Effector memory CD8-positive, alpha-beta T cell (primary cell): ENCODE measurements around the gene C19orf47.

Experiments used
- ATAC-seq: fragments of 150-1000 bp; cut with Tn5 transposase; replicated peaks from 2 replicates; pipeline ENCODE4 v1.10.0; 2021; ENCODE audit warnings: mild to moderate bottlenecking, moderate library complexity
- DNase-seq, 3 experiments: peaks; one replicate each; pipeline ENCODE4 v3.0.0; 2021
- H3K27ac Mint-ChIP-seq, 2 donors: one replicate each; pipeline ENCODE4 v1.8.0; 2022; ENCODE audit warnings: mild to moderate bottlenecking in 2 of 2, mixed read lengths in 2 of 2, moderate library complexity in 2 of 2
- H3K27me3 Mint-ChIP-seq, 2 donors: one replicate each; pipeline ENCODE4 v1.8.0; 2022; ENCODE audit warnings: mixed read lengths in 2 of 2
- H3K36me3 Mint-ChIP-seq: one replicate; pipeline ENCODE4 v1.8.0; 2022; ENCODE audit warnings: mild to moderate bottlenecking, moderate library complexity, mixed read lengths; ENCODE audit not compliant: insufficient read depth
- H3K4me1 Mint-ChIP-seq, 2 donors: one replicate each; pipeline ENCODE4 v1.8.0; 2022; ENCODE audit warnings: low read depth in 2 of 2, mixed read lengths in 2 of 2
- H3K4me3 Mint-ChIP-seq, 2 donors: one replicate each; pipeline ENCODE4 v1.8.0; 2022; ENCODE audit warnings: mild to moderate bottlenecking in 2 of 2, mixed read lengths in 2 of 2, moderate library complexity in 2 of 2
- H3K9me3 Mint-ChIP-seq, 2 donors: one replicate each; pipeline ENCODE4 v1.8.0; 2022; ENCODE audit warnings: mixed read lengths in 2 of 2

The C19orf47 gene

GRCh38 chr19:40284501-40285352 is 63.5 kb downstream of the C19orf47 start, which contains the start of gene AKT2:
AKT2 (minus strand) TSS chr19:40285345; CDS start chr19:40265267, 20,078 bp downstream.
- peak within 1 kb of the TSS; percentile 88 to 89 for H3K4me3 Mint-ChIP-seq
- ATAC-seq (peak; percentile 55), DNase-seq (peak; percentile 70 to 79 (median 73))
- no peaks in the 10 kb centered on the region for H3K27me3 Mint-ChIP-seq
- H3K4me1 Mint-ChIP-seq, result peaks cover 42 to 46% of the 10 kb centered on the region in 2 donors
- H3K27ac Mint-ChIP-seq, result peak within 1 kb of the TSS; percentile 95 to 97
- H3K9me3 Mint-ChIP-seq, result no peaks in the 10 kb centered on the region
- H3K36me3 Mint-ChIP-seq, result peaks cover 36% of the 10 kb centered on the region

GRCh38 chr19:40284251-40284500 is 64.0 kb downstream of the C19orf47 start:
- no peak for DNase-seq
- Mint-ChIP-seq H3K4me1 (peaks cover 43 to 50% of the 10 kb centered on the region in 2 donors), H3K9me3 (no peaks in the 10 kb centered on the region), H3K4me3 (peak overlapping the region; percentile 88 to 89), H3K27ac (peak overlapping the region; percentile 95 to 97), H3K36me3 (peaks cover 36% of the 10 kb centered on the region), H3K27me3 (no peaks in the 10 kb centered on the region)
- ATAC-seq, result no peak

- peaks cover 46 to 50% of the 10 kb centered on the region in 2 donors for H3K4me1 Mint-ChIP-seq
- H3K36me3 Mint-ChIP-seq, result peaks cover 36% of the 10 kb centered on the region
- no peak for DNase-seq
- no peak for ATAC-seq
- H3K4me3 Mint-ChIP-seq, result peak overlapping the region; percentile 88 to 89
- H3K27me3 Mint-ChIP-seq, result no peaks in the 10 kb centered on the region
- no peaks in the 10 kb centered on the region for H3K9me3 Mint-ChIP-seq
- peak overlapping the region; percentile 95 to 97 for H3K27ac Mint-ChIP-seq
Measured at GRCh38 chr19:40283414-40284250, 64.6 kb downstream of the C19orf47 start.

GRCh38 chr19:40282920-40283319 is 65.3 kb downstream of the C19orf47 start:
- Mint-ChIP-seq H3K36me3 (peaks cover 36% of the 10 kb centered on the region), H3K4me3 (peak overlapping the region; percentile 88 to 89), H3K27me3 (no peaks in the 10 kb centered on the region), H3K27ac (peak overlapping the region; percentile 92 to 95), H3K4me1 (peaks cover 52 to 53% of the 10 kb centered on the region in 2 donors), H3K9me3 (no peaks in the 10 kb centered on the region)
- ATAC-seq, result no peak
- DNase-seq, result no peak

GRCh38 chr19:40282209-40282580 is 66.0 kb downstream of the C19orf47 start:
- H3K4me3 Mint-ChIP-seq, result no peak overlapping the region
- no peaks in the 10 kb centered on the region for H3K9me3 Mint-ChIP-seq
- DNase-seq (no peak), ATAC-seq (no peak)
- peak overlapping the region in 1 of 2 donors; percentile 92 for H3K27ac Mint-ChIP-seq
- H3K4me1 Mint-ChIP-seq, result peaks cover 60 to 61% of the 10 kb centered on the region in 2 donors
- no peaks in the 10 kb centered on the region for H3K27me3 Mint-ChIP-seq
- H3K36me3 Mint-ChIP-seq, result peaks cover 35% of the 10 kb centered on the region

GRCh38 chr19:40281381-40282208 is 66.6 kb downstream of the C19orf47 start:
- Mint-ChIP-seq H3K27ac (peak overlapping the region in 1 of 2 donors; percentile 92), H3K4me3 (no peak overlapping the region)

GRCh38 chr19:40280608-40281221 is 67.5 kb downstream of the C19orf47 start:
- DNase-seq (no peak), ATAC-seq (no peak)
- no peaks in the 10 kb centered on the region for H3K9me3 Mint-ChIP-seq
- no peaks in the 10 kb centered on the region for H3K27me3 Mint-ChIP-seq
- peak overlapping the region; percentile 74 to 93 for H3K27ac Mint-ChIP-seq
- H3K4me1 Mint-ChIP-seq, result peaks cover 53 to 62% of the 10 kb centered on the region in 2 donors
- peak overlapping the region; percentile 13 to 79 for H3K4me3 Mint-ChIP-seq
- H3K36me3 Mint-ChIP-seq, result peaks cover 28% of the 10 kb centered on the region

More at GRCh38 chr19:40281381-40282208, 66.6 kb downstream of the C19orf47 start:
- no peak for ATAC-seq
- peaks cover 30% of the 10 kb centered on the region for H3K36me3 Mint-ChIP-seq
- H3K9me3 Mint-ChIP-seq, result no peaks in the 10 kb centered on the region
- H3K4me1 Mint-ChIP-seq, result peaks cover 58 to 62% of the 10 kb centered on the region in 2 donors
- no peak for DNase-seq
- no peaks in the 10 kb centered on the region for H3K27me3 Mint-ChIP-seq

- peak overlapping the region; percentile 74 to 93 for H3K27ac Mint-ChIP-seq
- peak overlapping the region; percentile 21 to 79 for H3K4me3 Mint-ChIP-seq
- H3K4me1 Mint-ChIP-seq, result peaks cover 54 to 64% of the 10 kb centered on the region in 2 donors
- peaks cover 22% of the 10 kb centered on the region for H3K36me3 Mint-ChIP-seq
- ATAC-seq (no peak), DNase-seq (no peak)
- no peaks in the 10 kb centered on the region for H3K27me3 Mint-ChIP-seq
- H3K9me3 Mint-ChIP-seq, result no peaks in the 10 kb centered on the region
Measured at GRCh38 chr19:40279761-40280607, 68.2 kb downstream of the C19orf47 start.

- no peak overlapping the region for H3K4me3 Mint-ChIP-seq
- H3K36me3 Mint-ChIP-seq, result peaks cover 15% of the 10 kb centered on the region
- H3K4me1 Mint-ChIP-seq, result peaks cover 59 to 67% of the 10 kb centered on the region in 2 donors
- H3K27me3 Mint-ChIP-seq, result no peaks in the 10 kb centered on the region
- no peaks in the 10 kb centered on the region for H3K9me3 Mint-ChIP-seq
- no peak for ATAC-seq
- H3K27ac Mint-ChIP-seq, result peak overlapping the region; percentile 74 to 93
- DNase-seq, result no peak
Measured at GRCh38 chr19:40279120-40279551, 69.1 kb downstream of the C19orf47 start.

GRCh38 chr19:40278361-40279035 is 69.7 kb downstream of the C19orf47 start:
- Mint-ChIP-seq H3K9me3 (no peaks in the 10 kb centered on the region), H3K4me1 (peaks cover 60 to 67% of the 10 kb centered on the region in 2 donors), H3K27ac (peak overlapping the region; percentile 24 to 74), H3K27me3 (no peaks in the 10 kb centered on the region), H3K4me3 (no peak overlapping the region), H3K36me3 (peaks cover 10% of the 10 kb centered on the region)
- DNase-seq (no peak), ATAC-seq (no peak)

- ATAC-seq (no peak), DNase-seq (no peak)
- Mint-ChIP-seq H3K4me1 (peaks cover 51 to 59% of the 10 kb centered on the region in 2 donors), H3K9me3 (no peaks in the 10 kb centered on the region), H3K27ac (peak overlapping the region; percentile 24 to 42), H3K36me3 (peaks cover 16% of the 10 kb centered on the region), H3K27me3 (no peaks in the 10 kb centered on the region), H3K4me3 (peak overlapping the region in 1 of 2 donors; percentile 47)
Measured at GRCh38 chr19:40277356-40278059, 70.7 kb downstream of the C19orf47 start.
